Neuronal stem cell (in vitro differentiated cells): ENCODE data around the gene URB2.

Experiments used
- DNase-seq: peaks from one replicate; pipeline ENCODE4 v3.0.0-alpha.2; 2013; ENCODE audit warnings: low spot score
- H2AFZ ChIP-seq: one replicate; pipeline ENCODE4 v1.6.1; 2013; ENCODE audit warnings: mild to moderate bottlenecking, low read length, inconsistent platforms
- H2AK5ac ChIP-seq: 2 replicates; pipeline ENCODE4 v1.6.1; 2013; ENCODE audit warnings: low read depth, mild to moderate bottlenecking, inconsistent platforms, low read length, moderate library complexity, mixed read lengths
- H2BK120ac ChIP-seq: 2 replicates; pipeline ENCODE4 v1.6.1; 2013; ENCODE audit warnings: low read depth, mild to moderate bottlenecking, inconsistent platforms, low read length, moderate library complexity, mixed read lengths
- H2BK12ac ChIP-seq: one replicate; pipeline ENCODE4 v1.6.1; 2013; ENCODE audit warnings: low read length, inconsistent platforms
- H2BK15ac ChIP-seq: 2 replicates; pipeline ENCODE4 v1.6.1; 2013; ENCODE audit warnings: mild to moderate bottlenecking, low read length, inconsistent platforms, mixed read lengths
- H2BK5ac ChIP-seq: one replicate; pipeline ENCODE4 v1.6.1; 2013; ENCODE audit warnings: inconsistent platforms, mild to moderate bottlenecking, low read length, moderate library complexity
- H3K14ac ChIP-seq: one replicate; pipeline ENCODE4 v1.6.1; 2013; ENCODE audit warnings: low read length, inconsistent platforms
- H3K18ac ChIP-seq: 2 replicates; pipeline ENCODE4 v1.6.1; 2013; ENCODE audit warnings: low read length, inconsistent platforms
- H3K23ac ChIP-seq: 2 replicates; pipeline ENCODE4 v1.6.1; 2013; ENCODE audit warnings: low read depth, mild to moderate bottlenecking, mixed read lengths, low read length, inconsistent platforms; ENCODE audit not compliant: poor library complexity
- H3K27ac ChIP-seq: replicated peaks from 3 replicates; pipeline ENCODE4 v1.5.1; 2013; ENCODE audit warnings: low read length, inconsistent platforms
- H3K27me3 ChIP-seq, 3 experiments: 2 replicates each; pipeline ENCODE4 v1.6.1; 2013; ENCODE audit warnings: low read length in 3 of 3, mild to moderate bottlenecking in 2 of 3, inconsistent platforms in 1 of 3, low read depth in 1 of 3, mixed read lengths in 1 of 3, moderate library complexity in 1 of 3; ENCODE audit not compliant: control insufficient read depth in 3 of 3, insufficient read depth in 3 of 3
- H3K36me3 ChIP-seq, 2 donors: replicated peaks in 1 of 2; 2 replicates each; pipeline ENCODE4 v1.6.1; 2013; ENCODE audit warnings: low read length in 2 of 2; ENCODE audit not compliant: control insufficient read depth in 2 of 2, insufficient read depth in 2 of 2
- H3K4ac ChIP-seq: 2 replicates; pipeline ENCODE4 v1.6.1; 2013; ENCODE audit warnings: inconsistent platforms, mild to moderate bottlenecking, low read length, moderate library complexity
- H3K4me1 ChIP-seq, 2 donors: 1 replicate in 1 of 2; 2 replicates in 1 of 2; pipeline ENCODE4 v1.6.1; 2013; ENCODE audit warnings: low read length in 2 of 2, low read depth in 1 of 2; ENCODE audit not compliant: control insufficient read depth in 2 of 2, insufficient read depth in 1 of 2
- H3K4me2 ChIP-seq: one replicate; pipeline ENCODE4 v1.6.1; 2013; ENCODE audit warnings: mild to moderate bottlenecking, low read length, inconsistent platforms; ENCODE audit not compliant: insufficient read depth, poor library complexity, severe bottlenecking
- H3K4me3 ChIP-seq, 2 donors: 2 replicates each; pipeline ENCODE4 v1.5.1; 2013; ENCODE audit warnings: low read length in 2 of 2, mild to moderate bottlenecking in 2 of 2, inconsistent platforms in 1 of 2, moderate library complexity in 1 of 2
- H3K79me1 ChIP-seq: one replicate; pipeline ENCODE4 v1.6.1; 2013; ENCODE audit warnings: low read depth, mild to moderate bottlenecking, inconsistent platforms, low read length, moderate library complexity
- H3K9ac ChIP-seq: one replicate; pipeline ENCODE4 v1.6.1; 2013; ENCODE audit warnings: mild to moderate bottlenecking, low read depth, low read length, inconsistent platforms; ENCODE audit not compliant: poor library complexity
- H3K9me3 ChIP-seq, 2 donors: replicated peaks in 1 of 2; 2 replicates each; pipeline versions ENCODE3 to v1.6.1; 2013; ENCODE audit warnings: low read length in 2 of 2, mild to moderate bottlenecking in 2 of 2, inconsistent platforms in 1 of 2, low read depth in 1 of 2, mixed read lengths in 1 of 2, moderate library complexity in 1 of 2; ENCODE audit not compliant: control insufficient read depth in 2 of 2, insufficient read depth in 1 of 2
- H4K8ac ChIP-seq: one replicate; pipeline ENCODE4 v1.6.1; 2013; ENCODE audit warnings: low read depth, mild to moderate bottlenecking, inconsistent platforms, low read length, moderate library complexity
- H4K91ac ChIP-seq: one replicate; pipeline ENCODE4 v1.6.1; 2013; ENCODE audit warnings: low read length, low read depth, mild to moderate bottlenecking, inconsistent platforms; ENCODE audit not compliant: poor library complexity
- WGBS, 2 donors: extraction: QIAGEN DNeasy Blood & Tissue Kit; methylation state at CpG; one replicate each; pipeline ENCODE4 v1.1.7; 2013; ENCODE audit warnings: missing lambda C conversion rate in 2 of 2, mixed read lengths in 1 of 2; ENCODE audit not compliant: insufficient read length in 2 of 2, insufficient replicate concordance in 1 of 2; ENCODE audit errors: extremely low coverage in 2 of 2; 5-methylcytosine and 5-hydroxymethylcytosine counted together

The URB2 gene

GRCh38 chr1:229637746-229638145 lies 11.7 kb downstream of the URB2 start:
- Histone ChIP-seq H3K4me2 (no peak overlapping the region), H3K9me3 (no peaks in the 10 kb centered on the region), H3K4me1 (peaks cover 0 to 8% of the 10 kb centered on the region in 2 donors), H2BK12ac (no peak overlapping the region), H2AFZ (no peak overlapping the region), H2BK5ac (no peak overlapping the region), H4K8ac (no peak overlapping the region), H3K23ac (no peak overlapping the region), H2BK15ac (no peak overlapping the region), H2AK5ac (no peak overlapping the region), H3K79me1 (peaks cover 6% of the 10 kb centered on the region), H3K14ac (no peak overlapping the region), H3K27me3 (no peaks in the 10 kb centered on the region), H3K36me3 (peaks cover 33 to 90% of the 10 kb centered on the region in 2 donors), H3K9ac (no peak overlapping the region), H2BK120ac (no peak overlapping the region), H3K4me3 (no peak overlapping the region), H3K18ac (no peak overlapping the region), H3K27ac (no peak overlapping the region), H4K91ac (no peak overlapping the region), H3K4ac (no peak overlapping the region)
- WGBS, 2 donors, result no CpG with 5 or more reads among the region's 12 CpGs
- no peak for DNase-seq

DNA sequence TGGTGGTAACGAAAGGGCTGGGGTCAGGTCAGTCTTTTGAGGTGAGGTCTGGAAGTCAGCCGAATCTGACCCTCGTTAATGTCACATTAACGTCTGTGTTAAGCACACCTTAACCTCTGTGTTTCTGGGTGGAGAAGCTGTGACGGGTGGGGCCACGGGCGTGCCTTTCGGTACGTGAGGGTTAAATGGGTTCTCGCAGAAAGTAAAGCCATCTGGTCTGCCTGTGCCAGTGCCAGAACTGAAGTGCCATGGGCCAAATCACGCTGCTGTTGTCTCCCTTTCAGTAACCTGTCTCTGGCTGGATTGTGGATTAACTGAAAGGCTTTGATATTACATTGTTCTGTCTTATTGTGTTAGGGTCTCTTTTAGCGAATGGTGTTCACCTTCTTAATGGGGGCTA lies 14.4 kb downstream of the URB2 start:
- Histone ChIP-seq H3K79me1 (peaks cover 3% of the 10 kb centered on the region), H3K9ac (no peak overlapping the region), H2AK5ac (no peak overlapping the region), H3K4me3 (no peak overlapping the region), H3K23ac (no peak overlapping the region), H3K4me1 (peaks cover 0 to 6% of the 10 kb centered on the region in 2 donors), H3K27me3 (no peaks in the 10 kb centered on the region), H3K9me3 (no peaks in the 10 kb centered on the region), H3K4ac (no peak overlapping the region), H3K14ac (no peak overlapping the region), H2BK120ac (no peak overlapping the region), H2AFZ (no peak overlapping the region), H3K36me3 (peaks cover 43 to 91% of the 10 kb centered on the region in 2 donors), H2BK15ac (no peak overlapping the region), H3K27ac (no peak overlapping the region), H4K8ac (no peak overlapping the region), H2BK5ac (no peak overlapping the region), H4K91ac (no peak overlapping the region), H3K18ac (no peak overlapping the region), H3K4me2 (no peak overlapping the region), H2BK12ac (no peak overlapping the region)
- no peak for DNase-seq
- no CpG with 5 or more reads among the region's 12 CpGs for WGBS, 2 donors

- Histone ChIP-seq H3K18ac (peak overlapping the region; percentile 44), H3K79me1 (peaks cover 3% of the 10 kb centered on the region), H3K9ac (no peak overlapping the region), H3K14ac (no peak overlapping the region), H3K4me1 (peaks cover 0 to 6% of the 10 kb centered on the region in 2 donors), H2BK15ac (no peak overlapping the region), H2BK120ac (no peak overlapping the region), H2BK5ac (no peak overlapping the region), H2BK12ac (peak overlapping the region; percentile 33), H3K9me3 (no peaks in the 10 kb centered on the region), H3K4ac (no peak overlapping the region), H2AK5ac (peak overlapping the region; percentile 32), H2AFZ (no peak overlapping the region), H3K23ac (peak overlapping the region; percentile 5), H3K4me3 (no peak overlapping the region), H4K91ac (no peak overlapping the region), H3K36me3 (peaks cover 43 to 91% of the 10 kb centered on the region in 2 donors), H3K27me3 (no peaks in the 10 kb centered on the region), H4K8ac (no peak overlapping the region), H3K27ac (no peak overlapping the region), H3K4me2 (no peak overlapping the region)
- no peak for DNase-seq
- no CpG with 5 or more reads among the region's 3 CpGs for WGBS, 2 donors
Observed at GRCh38 chr1:229641306-229641705, 15.3 kb downstream of the URB2 start.

DNA sequence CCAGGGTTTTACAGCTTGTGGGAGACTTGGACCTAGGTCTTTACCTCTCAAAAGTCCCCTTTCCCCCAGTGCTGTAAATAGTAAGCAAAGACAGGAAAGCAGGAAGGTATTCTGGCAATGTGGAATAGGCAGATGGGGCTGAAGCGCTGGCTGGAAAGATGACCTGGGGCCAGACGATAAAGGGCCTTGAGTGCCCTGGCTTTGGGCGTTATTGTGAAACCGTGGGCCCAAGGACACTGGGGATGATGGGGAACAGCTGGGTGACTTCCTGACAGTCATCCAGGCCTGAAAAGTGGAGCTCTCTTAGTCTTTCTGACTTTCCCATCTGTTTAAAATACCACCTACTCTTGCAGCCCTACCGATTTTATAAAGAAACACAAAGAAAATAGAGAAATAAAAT lies 16.3 kb downstream of the URB2 start:
- H2BK5ac ChIP-seq, result no peak overlapping the region
- H3K4me3 ChIP-seq, result no peak overlapping the region
- no peak overlapping the region for H3K18ac ChIP-seq
- H2BK15ac ChIP-seq, result no peak overlapping the region
- no peak overlapping the region for H2BK12ac ChIP-seq
- no peak overlapping the region for H2BK120ac ChIP-seq
- peaks cover 39 to 91% of the 10 kb centered on the region in 2 donors for H3K36me3 ChIP-seq
- WGBS, 2 donors, result no CpG with 5 or more reads among the region's 5 CpGs
- H3K14ac ChIP-seq, result no peak overlapping the region
- peaks cover 0 to 6% of the 10 kb centered on the region in 2 donors for H3K4me1 ChIP-seq
- H2AFZ ChIP-seq, result no peak overlapping the region
- peaks cover 3% of the 10 kb centered on the region for H3K79me1 ChIP-seq
- H3K23ac ChIP-seq, result no peak overlapping the region
- no peak overlapping the region for H3K9ac ChIP-seq
- no peak for DNase-seq
- no peak overlapping the region for H3K27ac ChIP-seq
- H3K4ac ChIP-seq, result no peak overlapping the region
- no peak overlapping the region for H3K4me2 ChIP-seq
- H4K8ac ChIP-seq, result no peak overlapping the region
- no peaks in the 10 kb centered on the region for H3K27me3 ChIP-seq
- H3K9me3 ChIP-seq, result no peaks in the 10 kb centered on the region
- no peak overlapping the region for H2AK5ac ChIP-seq
- H4K91ac ChIP-seq, result no peak overlapping the region
